Endothelial cell of umbilical vein (primary cell): ENCODE data around the gene TEDC1. TPM values are rescaled to one million over a fixed set of nuclear protein-coding genes. Genes with fewer than 3 reads are reported as not detected.

Experiments used
- BruUV-seq: library from RNA; stranded (reverse); fragments of 400-500 nt; replicated peaks from 2 replicates; lab custom pipeline; 2021; lab: Mats Ljungman, UMichigan
- CTCF ChIA-PET: fragments of 300-600, 350-600 bp; sonication (Branson Sonifier 250); formaldehyde crosslinking; loops from one replicate; lab custom pipeline; 2021; ENCODE audit warnings: antibody characterized with exemption, inconsistent platforms; lab: Charles Lee
- POLR2A ChIA-PET: fragments of 300-600, 350-600 bp; sonication (Branson Sonifier 250); formaldehyde crosslinking; loops from one replicate; lab custom pipeline; 2021; ENCODE audit warnings: antibody characterized with exemption, inconsistent platforms; lab: Charles Lee
- DNase-seq: peaks from one replicate; pipeline ENCODE4 v3.0.0-alpha.2; 2011; ENCODE audit warnings: low read depth, low spot score
- FAIRE-seq: peaks from 2 replicates; lab custom pipeline; 2011; peaks lifted over from hg19 to GRCh38; lab: Jason Lieb, UNC
- H2AFZ ChIP-seq: 2 replicates; pipeline ENCODE4 v1.6.0; 2012; ENCODE audit warnings: low read depth, low read length, control low read depth, inconsistent platforms
- H3K27ac ChIP-seq: 2 replicates; pipeline ENCODE4 v1.5.1; 2011; ENCODE audit warnings: low read depth, mild to moderate bottlenecking, control low read depth, low read length, moderate library complexity; ENCODE audit not compliant: insufficient read depth
- H3K27me3 ChIP-seq, 2 experiments: 2 replicates each; pipeline versions ENCODE4 v1.6.0 to v1.6.1; 2011; ENCODE audit warnings: low read length in 2 of 2, mixed read lengths in 1 of 2; ENCODE audit not compliant: control insufficient read depth in 2 of 2, insufficient read depth in 2 of 2
- H3K36me3 ChIP-seq, 2 experiments: 2 replicates in 1 of 2; 3 replicates in 1 of 2; pipeline ENCODE4 v1.5.1; 2011; ENCODE audit warnings: low read length in 2 of 2, mild to moderate bottlenecking in 1 of 2, moderate library complexity in 1 of 2; ENCODE audit not compliant: control insufficient read depth in 2 of 2, insufficient read depth in 2 of 2; ENCODE audit errors: extremely low read depth in 1 of 2
- H3K4me1 ChIP-seq: 3 replicates; pipeline ENCODE4 v1.5.1; 2011; ENCODE audit warnings: mild to moderate bottlenecking, low read length; ENCODE audit not compliant: control insufficient read depth, insufficient read depth; ENCODE audit errors: extremely low read depth
- H3K4me2 ChIP-seq: 2 replicates; pipeline ENCODE4 v1.6.1; 2011; ENCODE audit warnings: low read length, control low read depth, mixed read lengths; ENCODE audit not compliant: insufficient read depth
- H3K4me3 ChIP-seq, 3 experiments: fragments of 200-600 bp in 1 of 3; sonication (generic), shearing (Covaris generic) in 1 of 3; replicated peaks in 1 of 3; 2 replicates each; pipeline ENCODE4 v1.5.1; 2011 to 2016; ENCODE audit warnings: control low read depth in 3 of 3, low read length in 3 of 3, mild to moderate bottlenecking in 2 of 3, inconsistent platforms in 1 of 3, low read depth in 1 of 3, moderate library complexity in 1 of 3; ENCODE audit not compliant: insufficient read depth in 1 of 3
- H3K79me2 ChIP-seq: 2 replicates; pipeline ENCODE4 v1.6.0; 2012; ENCODE audit warnings: low read length, inconsistent platforms; ENCODE audit not compliant: control insufficient read depth, insufficient read depth
- H3K9ac ChIP-seq: replicated peaks from 2 replicates; pipeline ENCODE3; 2011; ENCODE audit warnings: low read length, control low read depth; ENCODE audit not compliant: insufficient read depth; ENCODE audit errors: extremely low read depth
- H3K9me1 ChIP-seq: replicated peaks from 3 replicates; pipeline ENCODE4 v1.6.0; 2011; ENCODE audit warnings: mild to moderate bottlenecking, low read length; ENCODE audit not compliant: control insufficient read depth, insufficient read depth; ENCODE audit errors: extremely low read depth
- H3K9me3 ChIP-seq: replicated peaks from 2 replicates; pipeline ENCODE4 v1.5.1; 2012; ENCODE audit warnings: low read length, inconsistent platforms; ENCODE audit not compliant: control insufficient read depth, insufficient read depth
- H4K20me1 ChIP-seq: replicated peaks from 2 replicates; pipeline ENCODE3; 2011; ENCODE audit warnings: mild to moderate bottlenecking, low read length; ENCODE audit not compliant: control insufficient read depth, insufficient read depth; ENCODE audit errors: extremely low read depth
- EZH2 ChIP-seq: IDR thresholded peaks from 2 replicates; pipeline ENCODE4 v1.6.1; 2012; ENCODE audit warnings: borderline replicate concordance, low read depth, mild to moderate bottlenecking, moderate library complexity, low read length, inconsistent platforms; ENCODE audit not compliant: severe bottlenecking
- FOS ChIP-seq: IDR thresholded peaks from 2 replicates; pipeline ENCODE4 v1.6.1; 2011; ENCODE audit warnings: mild to moderate bottlenecking, low read length, moderate library complexity, borderline replicate concordance; ENCODE audit not compliant: insufficient read depth
- GATA2 ChIP-seq: IDR thresholded peaks from 2 replicates; pipeline ENCODE4 v1.7.0; 2011; ENCODE audit warnings: low read depth, mild to moderate bottlenecking, moderate library complexity, mixed read lengths, low read length; ENCODE audit not compliant: insufficient read length, insufficient read depth
- JUN ChIP-seq: IDR thresholded peaks from 2 replicates; pipeline ENCODE4 v1.6.1; 2011; ENCODE audit warnings: borderline replicate concordance, low read depth; ENCODE audit not compliant: insufficient read length, insufficient read depth
- MYC ChIP-seq: IDR thresholded peaks from one replicate; pipeline ENCODE4 v1.6.1; 2011; ENCODE audit warnings: mild to moderate bottlenecking, low read depth, low read length
- POLR2A ChIP-seq: IDR thresholded peaks from 2 replicates; pipeline ENCODE4 v1.6.1; 2012; ENCODE audit warnings: low read depth, mild to moderate bottlenecking, control low read depth, low read length
- POLR2AphosphoS5 ChIP-seq: IDR thresholded peaks from 2 replicates; pipeline ENCODE4 v1.6.1; 2012; ENCODE audit warnings: low read depth, mild to moderate bottlenecking, control low read depth, low read length, moderate library complexity; ENCODE audit not compliant: insufficient read depth
- dilution Hi-C: fragments of 300-500 bp; cut with MboI; formaldehyde crosslinking; loops from one replicate; pipeline ENCODE4 v1.15.0; 2019; ENCODE audit warnings: low sequenced_read_pairs; ENCODE audit not compliant: extremely low pct_ligation_motif_present
- intact Hi-C: fragments of 100-400 bp; cut with micrococcal nuclease; formaldehyde crosslinking; loops from one replicate; pipeline ENCODE4 v1.10.0; 2022
- polyA plus RNA-seq, 4 experiments: library from polyadenylated mRNA; depleted of rRNA in 3 of 4; stranded (reverse) in 3 of 4; unstranded in 1 of 4; fragments of >200 nt; gene quantifications; 2 replicates each; pipeline versions ENCODE4 v1.2.1 to v1.2.3, GENCODE V29; 2011 to 2012; ENCODE audit warnings: missing spikeins in 1 of 4
- total RNA-seq: library from RNA; stranded (reverse); gene quantifications from 2 replicates; pipeline ENCODE4 v1.2.3, GENCODE V29; 2021
- TF ChIP-seq, protein P1 (sequence below): IDR thresholded peaks from 2 replicates; pipeline ENCODE4 v1.6.1; 2011; ENCODE audit not compliant: insufficient read depth, insufficient read length
- TF ChIP-seq, protein P2 (sequence below), 2 donors: IDR thresholded peaks; 1 replicate in 1 of 2; 2 replicates in 1 of 2; pipeline ENCODE4 v1.5.1; 2011; ENCODE audit warnings: low read length in 2 of 2, mild to moderate bottlenecking in 2 of 2, moderate library complexity in 2 of 2, control low read depth in 1 of 2, inconsistent platforms in 1 of 2, low read depth in 1 of 2; ENCODE audit not compliant: insufficient read depth in 1 of 2; ENCODE audit errors: extremely low read depth in 1 of 2

The TEDC1 gene
- total and polyA plus RNA-seq, 2 donors (not counting 3 experiments of a cell fraction or from before 2014, with no cell fraction given): 16.5 to 25.3 TPM

DNA sequence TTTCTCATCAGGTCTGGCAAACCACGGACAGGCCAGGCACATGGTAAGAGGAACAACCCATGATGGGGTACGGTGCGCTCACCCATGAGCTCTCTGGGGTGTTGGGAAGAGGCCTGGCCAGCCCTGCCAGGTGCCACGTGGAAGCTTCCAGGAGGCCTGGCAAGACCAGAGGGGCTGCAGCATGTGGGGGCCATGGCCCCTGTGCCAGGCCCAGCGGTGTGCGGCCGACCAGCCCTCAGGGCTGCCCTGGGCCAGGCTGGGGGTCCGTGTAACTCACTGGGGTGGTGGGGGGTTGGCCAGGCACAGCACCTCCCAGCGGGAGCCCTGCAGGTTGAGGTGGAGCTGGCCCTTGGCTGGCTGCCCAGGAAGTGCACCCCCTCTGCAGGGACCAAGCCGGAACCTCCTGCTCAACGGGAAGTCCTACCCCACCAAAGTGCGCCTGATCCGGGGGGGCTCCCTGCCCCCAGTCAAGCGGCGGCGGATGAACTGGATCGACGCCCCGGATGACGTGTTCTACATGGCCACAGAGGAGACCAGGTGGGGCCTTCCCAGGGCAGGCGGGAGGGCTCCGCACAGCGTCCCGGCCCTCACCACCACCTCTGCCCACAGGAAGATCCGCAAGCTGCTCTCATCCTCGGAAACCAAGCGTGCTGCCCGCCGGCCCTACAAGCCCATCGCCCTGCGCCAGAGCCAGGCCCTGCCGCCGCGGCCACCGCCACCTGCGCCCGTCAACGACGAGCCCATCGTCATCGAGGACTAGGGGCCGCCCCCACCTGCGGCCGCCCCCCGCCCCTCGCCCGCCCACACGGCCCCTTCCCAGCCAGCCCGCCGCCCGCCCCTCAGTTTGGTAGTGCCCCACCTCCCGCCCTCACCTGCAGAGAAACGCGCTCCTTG is 21.3 kb upstream of the TEDC1 start:
- Histone ChIP-seq H3K4me2 (no peak overlapping the region), H2AFZ (no peak overlapping the region), H3K4me1 (peaks cover 7% of the 10 kb centered on the region), H3K9ac (no peak overlapping the region), H3K27ac (no peak overlapping the region), H3K9me3 (no peaks in the 10 kb centered on the region), H3K27me3 (no peaks in the 10 kb centered on the region), H4K20me1 (no peaks in the 10 kb centered on the region), H3K79me2 (no peaks in the 10 kb centered on the region), H3K9me1 (no peaks in the 10 kb centered on the region), H3K36me3 (peaks cover 5 to 32% of the 10 kb centered on the region in 2 experiments), H3K4me3 (no peak overlapping the region)
- POLR2A ChIA-PET: no interaction called here
- dilution Hi-C loops: no loop called here
- DNase-seq: no peak
- no peak for FAIRE-seq
- intact Hi-C loops: no loop called here
- BruUV-seq: no TSS peak
- TF ChIP-seq, protein P1, sequence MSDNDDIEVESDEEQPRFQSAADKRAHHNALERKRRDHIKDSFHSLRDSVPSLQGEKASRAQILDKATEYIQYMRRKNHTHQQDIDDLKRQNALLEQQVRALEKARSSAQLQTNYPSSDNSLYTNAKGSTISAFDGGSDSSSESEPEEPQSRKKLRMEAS: no peak
- TF ChIP-seq EZH2 (no peak), POLR2AphosphoS5 (no peak), POLR2A (no peak), JUN (no peak), MYC (no peak), GATA2 (no peak), FOS (no peak)
- TF ChIP-seq, protein P2, sequence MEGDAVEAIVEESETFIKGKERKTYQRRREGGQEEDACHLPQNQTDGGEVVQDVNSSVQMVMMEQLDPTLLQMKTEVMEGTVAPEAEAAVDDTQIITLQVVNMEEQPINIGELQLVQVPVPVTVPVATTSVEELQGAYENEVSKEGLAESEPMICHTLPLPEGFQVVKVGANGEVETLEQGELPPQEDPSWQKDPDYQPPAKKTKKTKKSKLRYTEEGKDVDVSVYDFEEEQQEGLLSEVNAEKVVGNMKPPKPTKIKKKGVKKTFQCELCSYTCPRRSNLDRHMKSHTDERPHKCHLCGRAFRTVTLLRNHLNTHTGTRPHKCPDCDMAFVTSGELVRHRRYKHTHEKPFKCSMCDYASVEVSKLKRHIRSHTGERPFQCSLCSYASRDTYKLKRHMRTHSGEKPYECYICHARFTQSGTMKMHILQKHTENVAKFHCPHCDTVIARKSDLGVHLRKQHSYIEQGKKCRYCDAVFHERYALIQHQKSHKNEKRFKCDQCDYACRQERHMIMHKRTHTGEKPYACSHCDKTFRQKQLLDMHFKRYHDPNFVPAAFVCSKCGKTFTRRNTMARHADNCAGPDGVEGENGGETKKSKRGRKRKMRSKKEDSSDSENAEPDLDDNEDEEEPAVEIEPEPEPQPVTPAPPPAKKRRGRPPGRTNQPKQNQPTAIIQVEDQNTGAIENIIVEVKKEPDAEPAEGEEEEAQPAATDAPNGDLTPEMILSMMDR (IDR thresholded peaks at IDR 0.05; ENCODE audit: extremely low read depth in 1 of 2, insufficient read depth in 1 of 2, low read depth in 1 of 2, low read length in 2 of 2): no peak
- CTCF ChIA-PET: interaction anchor here (5.3 to 6.3 kb wide), 2 partner anchors 12 to 20 kb away, joined by 27 to 53 read pairs; no protein-coding TSS in a partner anchor
